Measurements from ENCODE around the gene PM20D1. TPM values are rescaled to one million over a fixed set of nuclear protein-coding genes. Genes with fewer than 3 reads are reported as not detected.

PM20D1 gene
- total RNA-seq, 2 experiments from 2014 or later, result 0.43 to 0.81 TPM

DNA sequence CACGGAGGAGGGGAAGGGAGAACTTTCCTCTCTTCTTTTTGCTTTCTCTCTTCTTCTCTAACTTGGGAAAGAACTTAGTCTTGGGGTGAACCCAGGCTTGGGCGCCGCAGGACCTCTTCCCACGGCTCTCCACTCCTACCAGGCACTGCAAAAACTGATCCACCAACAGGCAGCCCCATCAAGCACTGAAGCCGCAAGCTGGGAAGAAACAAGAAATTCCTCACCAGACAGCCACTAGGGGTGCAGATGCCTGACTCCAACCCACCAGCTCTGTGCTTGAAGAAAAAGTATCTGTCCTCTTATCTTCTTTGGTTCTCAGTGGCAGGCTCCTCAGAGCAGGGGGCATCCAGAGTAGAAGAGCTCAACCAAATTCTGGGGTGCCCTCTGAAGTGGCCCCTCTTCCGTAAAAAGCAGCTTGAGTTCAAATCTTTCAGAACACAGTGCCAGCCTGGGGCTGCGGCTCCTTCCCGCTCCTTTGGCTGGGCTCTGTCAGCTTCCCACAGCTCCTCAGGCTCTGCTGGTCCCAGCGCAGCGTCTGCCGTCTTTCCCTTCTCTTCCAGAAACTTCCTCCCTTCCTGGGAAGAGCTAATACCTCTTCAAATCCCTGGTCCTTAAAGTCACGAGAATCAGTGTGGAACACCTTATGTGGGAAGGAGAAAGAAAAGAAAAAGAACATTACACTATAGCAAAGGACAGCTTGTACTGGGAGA, 39.3 kb downstream of the PM20D1 start:
- H3K4me1 Mint-ChIP-seq, result peaks cover 63% of the 10 kb centered on the region
- no peak for DNase-seq
- no peak overlapping the region for H3K4me3 Mint-ChIP-seq
- H3K27ac Mint-ChIP-seq, result no peak overlapping the region
- ChIA-PET CTCF (interaction anchor here (2.1 kb wide), 1 partner anchor 17 kb away, joined by 8 read pairs; no protein-coding TSS in a partner anchor), POLR2A (interaction anchor here (1.4 to 1.9 kb wide), 2 partner anchors 36 to 39 kb away, joined by 5 to 11 read pairs; partner anchors contain the start of genes PM20D1 and RAB29)
- H3K36me3 Mint-ChIP-seq (ENCODE audit: low read depth), result peaks cover 30% of the 10 kb centered on the region
- H3K9me3 Mint-ChIP-seq, result no peaks in the 10 kb centered on the region
- H3K27me3 Mint-ChIP-seq, result peaks cover 13% of the 10 kb centered on the region

DNA sequence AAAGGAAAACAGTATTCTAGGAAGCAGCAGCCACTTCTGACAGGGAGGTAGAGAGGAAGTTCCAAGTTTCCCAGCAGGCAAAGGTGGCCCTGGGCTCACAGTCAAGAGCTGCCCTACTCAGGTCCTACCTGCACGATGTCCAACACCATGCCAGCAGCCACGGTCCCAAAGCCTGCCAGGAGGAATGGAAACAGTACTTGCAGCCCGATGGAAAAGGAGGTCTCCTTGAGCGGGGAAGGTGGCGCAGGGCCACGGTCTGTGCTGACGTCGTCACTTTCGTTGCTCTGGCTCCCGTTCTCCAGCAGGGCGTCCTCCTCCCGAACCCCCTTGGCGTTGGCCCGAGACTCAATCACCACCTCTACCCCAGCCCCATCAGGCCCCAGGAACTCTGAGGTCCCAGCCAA, 40.0 kb downstream of the PM20D1 start:
- Mint-ChIP-seq H3K36me3 (ENCODE audit: low read depth) (peaks cover 30% of the 10 kb centered on the region), H3K27me3 (peaks cover 13% of the 10 kb centered on the region), H3K27ac (no peak overlapping the region), H3K4me3 (no peak overlapping the region), H3K9me3 (no peaks in the 10 kb centered on the region), H3K4me1 (peaks cover 69% of the 10 kb centered on the region)
- ChIA-PET POLR2A (interaction anchor here (1.4 kb wide), 1 partner anchor 40 kb away, joined by 5 read pairs; the partner anchor contains the start of gene PM20D1), CTCF (no interaction called here)
- no peak for DNase-seq

DNA sequence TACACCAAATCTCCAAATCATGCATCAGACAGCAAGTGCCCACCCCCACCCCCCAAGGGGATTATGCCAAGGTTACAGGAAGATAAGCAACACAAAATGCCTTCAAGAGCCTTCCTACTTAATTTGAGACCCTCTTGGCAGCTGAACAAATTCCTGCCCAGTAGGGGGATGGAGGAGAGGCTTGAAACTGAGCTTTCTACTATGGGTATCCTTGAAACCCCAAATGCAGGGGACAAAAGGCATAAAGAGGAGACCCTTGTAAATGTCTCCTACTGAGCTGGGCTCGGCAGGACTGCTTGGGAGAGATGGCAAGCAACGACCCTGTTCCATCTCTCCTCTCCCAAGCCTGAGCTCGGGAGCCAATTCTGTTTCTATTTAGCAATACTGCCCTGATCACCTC, 40.5 kb downstream of the PM20D1 start:
- Mint-ChIP-seq H3K27me3 (peaks cover 9% of the 10 kb centered on the region), H3K4me1 (peaks cover 73% of the 10 kb centered on the region), H3K9me3 (no peaks in the 10 kb centered on the region), H3K4me3 (no peak overlapping the region), H3K27ac (no peak overlapping the region), H3K36me3 (ENCODE audit: low read depth) (peaks cover 31% of the 10 kb centered on the region)
- POLR2A ChIA-PET, result no interaction called here
- DNase-seq, result no peak
- CTCF ChIA-PET, result no interaction called here

DNA sequence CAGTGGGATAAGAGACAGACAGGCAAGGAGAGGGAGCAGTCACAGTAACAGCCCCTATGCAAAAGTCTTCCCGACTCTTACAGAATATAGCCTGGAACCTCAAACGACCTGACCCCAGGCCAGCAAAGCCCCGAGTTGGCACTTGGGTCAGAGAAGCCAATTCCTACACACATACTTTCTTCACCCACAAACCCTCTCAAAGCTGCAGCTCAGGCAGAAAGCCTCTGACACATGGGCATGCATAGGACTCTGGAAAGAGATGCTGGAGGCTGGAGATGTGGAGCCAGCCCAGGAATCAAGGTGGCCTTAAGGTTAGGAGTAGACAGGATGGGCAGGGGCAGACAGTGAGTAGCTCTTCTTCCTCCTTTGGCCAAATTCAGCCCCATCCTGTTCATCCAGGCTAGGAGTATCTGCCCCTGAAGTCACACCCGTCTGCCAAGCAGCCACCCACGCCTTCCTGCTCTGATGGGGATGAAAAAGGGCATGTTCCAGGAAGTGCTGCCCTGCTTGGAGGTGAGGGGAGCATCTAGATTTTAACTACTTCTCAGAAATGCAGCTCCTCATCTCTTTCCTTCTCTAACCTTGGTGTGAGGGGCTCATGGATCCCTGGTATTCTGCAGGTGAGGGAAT, 44.7 kb downstream of the PM20D1 start:
- ChIA-PET CTCF (interaction anchor here (0.6 to 2.3 kb wide), 5 partner anchors 8 to 172 kb away, joined by 3 to 11 read pairs (median 3); no protein-coding TSS in a partner anchor), POLR2A (interaction anchor here (0.8 to 1.3 kb wide), 4 partner anchors 9 to 56 kb away, joined by 3 to 4 read pairs (median 4); partner anchors contain the start of gene NUCKS1)
- H3K9me3 Mint-ChIP-seq, result no peaks in the 10 kb centered on the region
- DNase-seq, result peak; percentile 33
- H3K27ac Mint-ChIP-seq, result peak overlapping the region; percentile 44
- no peak overlapping the region for H3K4me3 Mint-ChIP-seq
- H3K36me3 Mint-ChIP-seq (ENCODE audit: low read depth), result peaks cover 24% of the 10 kb centered on the region
- peaks cover 51% of the 10 kb centered on the region for H3K4me1 Mint-ChIP-seq
- no peaks in the 10 kb centered on the region for H3K27me3 Mint-ChIP-seq

DNA sequence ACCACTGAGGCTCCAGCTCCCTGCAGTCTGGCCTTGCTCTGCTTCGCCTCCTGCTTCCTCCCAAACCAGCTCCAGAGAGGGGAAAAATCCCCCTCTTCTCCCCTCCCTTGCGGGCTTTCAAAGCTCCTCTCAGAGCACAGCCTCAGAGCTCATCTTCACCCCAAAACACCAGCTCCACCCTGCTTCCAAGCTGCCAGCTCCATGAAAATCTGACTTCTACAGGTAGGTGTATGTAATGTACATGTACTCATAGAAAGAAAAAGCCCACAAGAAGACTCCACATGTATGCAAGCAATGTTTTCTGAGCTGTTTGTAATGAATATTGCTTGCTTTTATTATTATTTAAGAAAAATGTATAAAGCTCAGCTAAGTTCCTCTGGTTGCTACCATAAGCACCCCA, 45.3 kb downstream of the PM20D1 start:
- H3K9me3 Mint-ChIP-seq, result no peaks in the 10 kb centered on the region
- no peak for DNase-seq
- peaks cover 48% of the 10 kb centered on the region for H3K4me1 Mint-ChIP-seq
- no peak overlapping the region for H3K4me3 Mint-ChIP-seq
- no peaks in the 10 kb centered on the region for H3K27me3 Mint-ChIP-seq
- CTCF ChIA-PET, result interaction anchor here (0.9 to 2.3 kb wide), 4 partner anchors 9 to 173 kb away, joined by 3 to 11 read pairs (median 4); no protein-coding TSS in a partner anchor
- POLR2A ChIA-PET, result interaction anchor here (0.8 to 1.3 kb wide), 3 partner anchors 9 to 55 kb away, joined by 3 to 4 read pairs (median 3); partner anchors contain the start of gene NUCKS1
- H3K27ac Mint-ChIP-seq, result peak overlapping the region; percentile 16
- peaks cover 18% of the 10 kb centered on the region for H3K36me3 Mint-ChIP-seq (ENCODE audit: low read depth)

DNA sequence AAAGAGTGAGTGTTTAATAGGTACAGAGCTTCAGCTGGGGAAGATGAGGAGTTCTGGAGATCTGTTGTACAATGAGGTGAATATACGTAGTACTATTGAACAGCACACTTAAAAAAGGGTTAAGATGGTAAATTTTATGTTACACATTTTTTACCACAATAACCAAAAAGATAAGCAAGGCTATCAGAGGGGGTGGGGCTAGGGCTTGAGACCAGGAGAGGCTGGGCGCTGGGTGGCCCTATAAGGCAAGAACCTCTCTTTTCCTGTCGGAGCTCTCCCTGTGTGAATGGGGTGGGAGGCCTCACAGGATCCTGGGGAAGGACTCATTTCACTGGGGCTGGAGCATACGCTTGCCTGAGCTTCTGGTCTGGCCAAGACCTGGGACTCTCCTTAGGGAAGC, 45.9 kb downstream of the PM20D1 start:
- Mint-ChIP-seq H3K27me3 (no peaks in the 10 kb centered on the region), H3K9me3 (no peaks in the 10 kb centered on the region), H3K4me1 (peaks cover 44% of the 10 kb centered on the region), H3K36me3 (ENCODE audit: low read depth) (peaks cover 14% of the 10 kb centered on the region), H3K27ac (no peak overlapping the region), H3K4me3 (no peak overlapping the region)
- DNase-seq, result no peak
- POLR2A ChIA-PET, result no interaction called here
- CTCF ChIA-PET, result interaction anchor here (1.4 to 2.3 kb wide), 2 partner anchors 8 to 11 kb away, joined by 3 to 11 read pairs; no protein-coding TSS in a partner anchor

DNA sequence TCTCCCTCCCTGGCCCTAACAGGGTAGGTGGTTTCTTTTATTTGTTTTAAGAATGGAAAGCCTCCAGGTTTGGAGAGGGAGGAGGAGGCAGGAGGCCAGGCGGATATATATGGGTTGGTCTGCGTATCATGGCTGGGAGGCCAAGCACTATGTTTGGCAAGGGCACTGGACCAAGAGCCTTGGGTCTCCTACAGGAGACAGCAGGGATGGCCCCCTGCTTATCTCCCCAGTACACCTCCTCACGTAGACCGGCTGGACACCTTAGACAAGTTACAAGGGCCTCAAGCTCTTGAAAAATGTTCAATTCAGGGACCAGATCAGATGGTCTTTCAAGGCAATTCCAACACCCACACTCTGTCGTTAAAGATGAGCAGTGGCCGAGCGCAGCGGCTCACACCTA, 47.9 kb downstream of the PM20D1 start:
- H3K27ac Mint-ChIP-seq, result no peak overlapping the region
- POLR2A ChIA-PET, result no interaction called here
- H3K4me1 Mint-ChIP-seq, result peaks cover 38% of the 10 kb centered on the region
- peaks cover 7% of the 10 kb centered on the region for H3K36me3 Mint-ChIP-seq (ENCODE audit: low read depth)
- DNase-seq, result no peak
- no peaks in the 10 kb centered on the region for H3K9me3 Mint-ChIP-seq
- H3K4me3 Mint-ChIP-seq, result no peak overlapping the region
- CTCF ChIA-PET, result no interaction called here
- no peaks in the 10 kb centered on the region for H3K27me3 Mint-ChIP-seq

DNA sequence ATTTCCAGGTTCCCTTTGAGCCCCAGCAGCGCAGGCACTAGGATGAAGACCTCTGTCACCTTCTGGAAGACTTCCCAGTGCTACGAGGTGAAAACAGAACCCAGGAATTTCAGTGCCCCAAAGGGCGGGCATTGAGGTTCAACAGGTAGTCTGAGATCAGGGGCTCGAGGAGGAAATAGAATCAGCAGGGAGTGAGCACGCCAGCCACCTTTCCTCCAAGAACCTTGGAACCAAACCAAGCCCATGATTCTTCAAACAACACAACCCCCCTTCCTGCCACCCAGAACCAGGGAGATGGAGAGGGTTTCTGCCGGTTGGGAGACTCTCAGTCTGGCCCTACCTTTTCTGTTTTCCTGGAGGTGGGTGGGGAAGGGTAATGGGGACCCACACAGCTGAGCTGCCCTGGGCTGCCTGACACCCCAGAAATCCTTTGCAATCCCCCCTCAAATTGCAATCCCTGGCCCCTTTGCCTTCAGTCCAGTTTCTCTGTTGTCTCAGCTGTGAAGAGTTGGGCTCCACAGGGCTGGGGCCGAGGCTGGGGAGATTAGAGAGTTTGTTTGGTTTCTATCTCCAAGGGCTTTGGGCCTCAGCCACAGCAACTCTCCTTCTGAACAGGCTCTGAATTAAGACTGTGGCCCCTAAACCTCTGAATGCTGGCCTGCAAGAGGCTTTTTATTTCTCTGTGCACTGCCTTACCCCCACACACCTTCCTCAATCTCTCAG, 48.8 kb downstream of the PM20D1 start:
- H3K27ac Mint-ChIP-seq, result no peak overlapping the region
- POLR2A ChIA-PET, result no interaction called here
- CTCF ChIA-PET, result no interaction called here
- no peak overlapping the region for H3K4me3 Mint-ChIP-seq
- no peaks in the 10 kb centered on the region for H3K9me3 Mint-ChIP-seq
- H3K36me3 Mint-ChIP-seq (ENCODE audit: low read depth), result peaks cover 4% of the 10 kb centered on the region
- no peaks in the 10 kb centered on the region for H3K27me3 Mint-ChIP-seq
- DNase-seq, result no peak
- peaks cover 30% of the 10 kb centered on the region for H3K4me1 Mint-ChIP-seq

DNA sequence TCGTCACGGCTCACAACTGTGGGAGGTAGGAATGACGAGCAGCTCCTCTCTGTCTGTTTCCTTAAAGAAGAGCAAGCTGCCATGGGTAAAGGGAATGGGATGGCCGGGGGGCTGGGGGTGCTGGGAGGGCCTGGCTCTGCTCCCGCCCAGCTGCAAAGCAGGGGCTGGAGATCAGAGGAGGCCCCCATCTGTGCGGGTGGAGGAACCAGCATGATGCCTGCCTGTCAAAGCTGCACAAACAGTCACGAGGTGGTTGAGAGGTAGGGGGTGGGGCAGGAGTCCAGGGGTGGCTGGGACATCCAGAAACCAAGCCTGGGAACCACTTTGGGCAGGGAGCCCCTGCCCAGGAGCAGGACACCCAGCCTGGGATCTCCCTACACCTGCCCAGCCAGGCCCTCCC, 49.5 kb downstream of the PM20D1 start:
- ChIA-PET POLR2A (no interaction called here), CTCF (no interaction called here)
- Mint-ChIP-seq H3K27ac (no peak overlapping the region), H3K4me3 (no peak overlapping the region), H3K36me3 (ENCODE audit: low read depth) (peaks cover 4% of the 10 kb centered on the region), H3K27me3 (no peaks in the 10 kb centered on the region), H3K4me1 (peaks cover 22% of the 10 kb centered on the region), H3K9me3 (no peaks in the 10 kb centered on the region)
- DNase-seq, result no peak

DNA sequence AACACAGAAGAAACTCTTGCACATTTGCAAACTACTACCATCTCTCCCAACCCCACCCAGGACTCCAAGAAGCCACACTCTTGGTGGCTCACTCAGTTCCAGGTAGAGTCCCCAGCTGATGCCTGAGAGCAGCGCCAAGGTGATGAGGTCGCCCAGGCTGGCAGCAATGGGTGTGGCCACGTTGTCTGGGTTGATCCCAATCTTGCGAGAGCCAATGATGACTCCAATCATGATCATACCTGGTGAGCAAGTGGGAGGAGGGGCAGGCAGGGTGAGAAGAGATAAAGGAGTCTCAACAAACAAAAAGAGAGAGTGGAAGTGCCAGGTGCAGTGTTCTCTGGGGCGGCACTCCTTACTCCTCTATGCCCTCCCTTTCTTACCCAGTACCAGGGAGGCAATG, 51.4 kb downstream of the PM20D1 start:
- H3K4me3 Mint-ChIP-seq, result no peak overlapping the region
- H3K27me3 Mint-ChIP-seq, result no peaks in the 10 kb centered on the region
- peaks cover 2% of the 10 kb centered on the region for H3K36me3 Mint-ChIP-seq (ENCODE audit: low read depth)
- no peak overlapping the region for H3K27ac Mint-ChIP-seq
- no peaks in the 10 kb centered on the region for H3K9me3 Mint-ChIP-seq
- POLR2A ChIA-PET, result no interaction called here
- no peak for DNase-seq
- CTCF ChIA-PET, result no interaction called here
- peaks cover 12% of the 10 kb centered on the region for H3K4me1 Mint-ChIP-seq

DNA sequence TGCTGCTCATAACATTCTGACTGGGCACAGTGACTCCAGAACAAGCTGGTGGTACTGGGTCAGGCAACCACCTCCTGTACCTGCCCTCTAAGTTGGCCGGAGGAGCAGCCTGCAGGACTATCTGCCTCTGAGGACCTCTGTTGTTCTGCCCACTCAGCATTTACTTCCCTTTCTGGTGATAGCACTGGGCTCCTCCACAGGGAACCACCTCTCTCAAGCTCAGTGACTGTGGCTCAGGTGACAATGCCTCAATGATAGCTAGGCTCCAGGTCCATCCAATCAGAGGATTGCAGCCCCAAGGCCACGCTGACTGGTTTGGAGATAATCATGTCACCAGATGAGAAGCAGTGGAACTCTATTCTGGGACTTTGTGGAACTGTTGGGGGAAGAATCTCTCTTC, 52.8 kb downstream of the PM20D1 start:
- no peak overlapping the region for H3K27ac Mint-ChIP-seq
- no peak for DNase-seq
- peaks cover 2% of the 10 kb centered on the region for H3K36me3 Mint-ChIP-seq (ENCODE audit: low read depth)
- POLR2A ChIA-PET, result interaction anchor here (2.0 kb wide), 1 partner anchor 48 kb away, joined by 4 read pairs; no protein-coding TSS in a partner anchor
- CTCF ChIA-PET, result interaction anchor here (0.7 to 2.5 kb wide), 3 partner anchors 8 to 180 kb away, joined by 3 to 16 read pairs (median 3); no protein-coding TSS in a partner anchor
- no peaks in the 10 kb centered on the region for H3K27me3 Mint-ChIP-seq
- H3K4me1 Mint-ChIP-seq, result peaks cover 12% of the 10 kb centered on the region
- no peak overlapping the region for H3K4me3 Mint-ChIP-seq
- H3K9me3 Mint-ChIP-seq, result no peaks in the 10 kb centered on the region

DNA sequence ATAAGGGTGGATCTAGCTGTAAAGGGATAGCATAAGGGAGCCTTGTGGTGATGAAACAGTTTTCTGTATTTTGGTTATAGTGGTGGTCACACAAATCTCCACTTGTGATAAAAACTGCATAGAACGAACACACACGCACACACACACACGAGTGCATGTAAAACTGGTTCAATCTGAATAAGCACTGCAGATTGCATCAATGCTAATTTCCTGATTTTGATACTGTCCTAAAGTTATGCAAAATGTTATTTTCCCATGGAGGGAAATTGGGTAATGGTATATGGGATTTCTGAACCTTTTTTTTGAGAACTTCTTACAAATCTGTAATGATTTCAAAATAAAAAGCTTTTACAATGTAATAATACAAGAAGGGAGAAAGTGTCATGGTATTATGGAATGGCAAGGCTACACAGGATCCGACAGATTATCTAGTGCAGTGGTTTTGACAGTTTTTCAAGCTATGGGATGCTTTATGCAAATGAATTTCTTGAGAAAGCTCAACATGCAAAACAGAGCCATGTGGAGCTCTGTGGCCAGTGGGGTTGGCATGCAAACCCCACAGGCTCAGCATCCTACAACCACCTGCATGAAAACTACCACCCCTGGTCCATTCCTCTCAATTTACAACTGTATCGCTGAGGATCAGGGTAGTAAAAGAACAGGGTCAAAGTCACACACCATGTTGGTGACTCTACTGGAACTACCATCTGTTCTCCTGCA, 55.8 kb downstream of the PM20D1 start:
- no peak overlapping the region for H3K4me3 Mint-ChIP-seq
- no peaks in the 10 kb centered on the region for H3K27me3 Mint-ChIP-seq
- peaks cover 12% of the 10 kb centered on the region for H3K4me1 Mint-ChIP-seq
- CTCF ChIA-PET, result interaction anchor here (0.6 to 5.4 kb wide), 4 partner anchors 12 to 631 kb away, joined by 3 to 118 read pairs (median 6); no protein-coding TSS in a partner anchor
- no peak overlapping the region for H3K27ac Mint-ChIP-seq
- DNase-seq, result no peak
- H3K36me3 Mint-ChIP-seq (ENCODE audit: low read depth), result peaks cover 6% of the 10 kb centered on the region
- POLR2A ChIA-PET, result no interaction called here
- no peaks in the 10 kb centered on the region for H3K9me3 Mint-ChIP-seq
